HL-60 (cell line): Measurements from ENCODE around the gene PTGDS.

Experiments
- DNase-seq, 2 experiments: peaks; one replicate each; pipeline ENCODE4 v3.0.0-alpha.2; 2010 to 2020; ENCODE audit warnings: low read depth in 1 of 2, low spot score in 1 of 2
- H3K27ac ChIP-seq: fragments of 250-450 bp; sonication (Bioruptor Pico); replicated peaks from 2 replicates; pipeline ENCODE4 v1.5.1; 2020; ENCODE audit warnings: mild to moderate bottlenecking, moderate library complexity
- H3K27me3 ChIP-seq: fragments of 250-450 bp; sonication (Bioruptor Pico); 2 replicates; pipeline ENCODE4 v1.5.1; 2021; ENCODE audit warnings: mild to moderate bottlenecking, moderate library complexity; ENCODE audit not compliant: insufficient read depth, poor library complexity, severe bottlenecking
- H3K4me3 ChIP-seq: replicated peaks from 2 replicates; pipeline ENCODE4 v1.5.1; 2011; ENCODE audit warnings: mild to moderate bottlenecking, control low read depth, low read length; ENCODE audit not compliant: insufficient read depth
- GABPA ChIP-seq: IDR thresholded peaks from 2 replicates; pipeline ENCODE4 v1.6.1; 2012; ENCODE audit warnings: low read depth
- POLR2AphosphoS5 ChIP-seq: IDR thresholded peaks from 2 replicates; pipeline ENCODE4 v1.6.1; 2012; ENCODE audit warnings: low read depth
- SPI1 ChIP-seq: IDR thresholded peaks from 2 replicates; pipeline ENCODE4 v1.6.1; 2012; ENCODE audit warnings: low read depth, mild to moderate bottlenecking, borderline replicate concordance
- TF ChIP-seq, protein P1 (sequence below): IDR thresholded peaks from 2 replicates; pipeline ENCODE4 v1.6.1; 2012; ENCODE audit warnings: low read depth; ENCODE audit not compliant: insufficient replicate concordance
- TF ChIP-seq, protein P2 (sequence below): IDR thresholded peaks from one replicate; pipeline ENCODE4 v1.5.1; 2011; ENCODE audit warnings: low read length, control low read depth, inconsistent platforms; ENCODE audit not compliant: insufficient read depth

The PTGDS gene

DNA sequence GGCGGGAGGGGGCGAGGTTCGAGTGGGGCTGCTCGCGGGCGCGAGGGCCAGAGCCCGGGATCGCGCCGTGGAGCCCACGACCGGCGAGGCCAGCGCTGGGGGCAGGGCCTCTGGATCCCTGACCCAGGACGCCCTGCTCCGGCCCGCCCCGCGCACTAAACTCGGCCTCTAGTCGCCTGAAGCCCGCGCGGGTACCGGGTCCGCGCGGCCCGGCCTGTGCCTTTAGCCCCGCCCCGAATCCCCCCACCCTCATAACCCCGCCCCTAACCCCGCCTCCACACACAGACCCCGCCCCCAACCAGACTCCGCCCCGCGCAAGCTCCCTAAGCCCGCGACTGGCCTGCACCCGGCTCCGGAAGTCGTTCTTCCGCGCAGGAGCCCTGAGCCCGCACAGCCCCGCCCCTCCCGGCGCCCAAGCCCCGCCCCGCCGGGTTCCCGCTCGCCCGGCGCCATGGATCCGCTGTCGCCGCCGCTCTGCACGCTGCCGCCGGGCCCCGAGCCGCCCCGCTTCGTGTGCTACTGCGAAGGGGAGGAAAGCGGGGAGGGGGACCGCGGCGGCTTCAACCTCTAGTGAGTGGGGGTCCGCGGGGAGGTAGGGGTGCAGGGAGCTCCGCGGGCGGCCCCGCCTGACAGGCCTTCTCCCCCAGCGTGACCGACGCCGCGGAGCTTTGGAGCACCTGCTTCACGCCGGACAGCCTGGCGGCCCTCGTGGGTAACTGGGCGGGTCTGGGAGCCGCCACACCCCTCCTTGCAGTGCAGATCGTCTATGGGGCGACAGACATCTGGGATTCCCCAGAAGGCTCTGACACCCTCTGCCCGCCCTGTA lies 14.9 kb downstream of the PTGDS start, which contains the start of gene PAXX:
PAXX (plus strand) TSS at position 430 of the 826 bp plus-strand sequence; CDS start at position 452, 22 bp downstream.
- Histone ChIP-seq H3K27me3 (no peaks in the 10 kb centered on the region), H3K27ac (peak within 1 kb of the TSS; percentile 96), H3K4me3 (peak within 1 kb of the TSS; percentile 57)
- TF ChIP-seq, protein P1, sequence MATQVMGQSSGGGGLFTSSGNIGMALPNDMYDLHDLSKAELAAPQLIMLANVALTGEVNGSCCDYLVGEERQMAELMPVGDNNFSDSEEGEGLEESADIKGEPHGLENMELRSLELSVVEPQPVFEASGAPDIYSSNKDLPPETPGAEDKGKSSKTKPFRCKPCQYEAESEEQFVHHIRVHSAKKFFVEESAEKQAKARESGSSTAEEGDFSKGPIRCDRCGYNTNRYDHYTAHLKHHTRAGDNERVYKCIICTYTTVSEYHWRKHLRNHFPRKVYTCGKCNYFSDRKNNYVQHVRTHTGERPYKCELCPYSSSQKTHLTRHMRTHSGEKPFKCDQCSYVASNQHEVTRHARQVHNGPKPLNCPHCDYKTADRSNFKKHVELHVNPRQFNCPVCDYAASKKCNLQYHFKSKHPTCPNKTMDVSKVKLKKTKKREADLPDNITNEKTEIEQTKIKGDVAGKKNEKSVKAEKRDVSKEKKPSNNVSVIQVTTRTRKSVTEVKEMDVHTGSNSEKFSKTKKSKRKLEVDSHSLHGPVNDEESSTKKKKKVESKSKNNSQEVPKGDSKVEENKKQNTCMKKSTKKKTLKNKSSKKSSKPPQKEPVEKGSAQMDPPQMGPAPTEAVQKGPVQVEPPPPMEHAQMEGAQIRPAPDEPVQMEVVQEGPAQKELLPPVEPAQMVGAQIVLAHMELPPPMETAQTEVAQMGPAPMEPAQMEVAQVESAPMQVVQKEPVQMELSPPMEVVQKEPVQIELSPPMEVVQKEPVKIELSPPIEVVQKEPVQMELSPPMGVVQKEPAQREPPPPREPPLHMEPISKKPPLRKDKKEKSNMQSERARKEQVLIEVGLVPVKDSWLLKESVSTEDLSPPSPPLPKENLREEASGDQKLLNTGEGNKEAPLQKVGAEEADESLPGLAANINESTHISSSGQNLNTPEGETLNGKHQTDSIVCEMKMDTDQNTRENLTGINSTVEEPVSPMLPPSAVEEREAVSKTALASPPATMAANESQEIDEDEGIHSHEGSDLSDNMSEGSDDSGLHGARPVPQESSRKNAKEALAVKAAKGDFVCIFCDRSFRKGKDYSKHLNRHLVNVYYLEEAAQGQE: peak; percentile 29
- TF ChIP-seq, protein P2, sequence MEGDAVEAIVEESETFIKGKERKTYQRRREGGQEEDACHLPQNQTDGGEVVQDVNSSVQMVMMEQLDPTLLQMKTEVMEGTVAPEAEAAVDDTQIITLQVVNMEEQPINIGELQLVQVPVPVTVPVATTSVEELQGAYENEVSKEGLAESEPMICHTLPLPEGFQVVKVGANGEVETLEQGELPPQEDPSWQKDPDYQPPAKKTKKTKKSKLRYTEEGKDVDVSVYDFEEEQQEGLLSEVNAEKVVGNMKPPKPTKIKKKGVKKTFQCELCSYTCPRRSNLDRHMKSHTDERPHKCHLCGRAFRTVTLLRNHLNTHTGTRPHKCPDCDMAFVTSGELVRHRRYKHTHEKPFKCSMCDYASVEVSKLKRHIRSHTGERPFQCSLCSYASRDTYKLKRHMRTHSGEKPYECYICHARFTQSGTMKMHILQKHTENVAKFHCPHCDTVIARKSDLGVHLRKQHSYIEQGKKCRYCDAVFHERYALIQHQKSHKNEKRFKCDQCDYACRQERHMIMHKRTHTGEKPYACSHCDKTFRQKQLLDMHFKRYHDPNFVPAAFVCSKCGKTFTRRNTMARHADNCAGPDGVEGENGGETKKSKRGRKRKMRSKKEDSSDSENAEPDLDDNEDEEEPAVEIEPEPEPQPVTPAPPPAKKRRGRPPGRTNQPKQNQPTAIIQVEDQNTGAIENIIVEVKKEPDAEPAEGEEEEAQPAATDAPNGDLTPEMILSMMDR: no peak
- TF ChIP-seq GABPA: no peak
- peak; percentile 58; the same call in 1 of the 2 replicates for TF ChIP-seq POLR2AphosphoS5
- no peak for TF ChIP-seq SPI1
- DNase-seq: peak; percentile 81 to 92

DNA sequence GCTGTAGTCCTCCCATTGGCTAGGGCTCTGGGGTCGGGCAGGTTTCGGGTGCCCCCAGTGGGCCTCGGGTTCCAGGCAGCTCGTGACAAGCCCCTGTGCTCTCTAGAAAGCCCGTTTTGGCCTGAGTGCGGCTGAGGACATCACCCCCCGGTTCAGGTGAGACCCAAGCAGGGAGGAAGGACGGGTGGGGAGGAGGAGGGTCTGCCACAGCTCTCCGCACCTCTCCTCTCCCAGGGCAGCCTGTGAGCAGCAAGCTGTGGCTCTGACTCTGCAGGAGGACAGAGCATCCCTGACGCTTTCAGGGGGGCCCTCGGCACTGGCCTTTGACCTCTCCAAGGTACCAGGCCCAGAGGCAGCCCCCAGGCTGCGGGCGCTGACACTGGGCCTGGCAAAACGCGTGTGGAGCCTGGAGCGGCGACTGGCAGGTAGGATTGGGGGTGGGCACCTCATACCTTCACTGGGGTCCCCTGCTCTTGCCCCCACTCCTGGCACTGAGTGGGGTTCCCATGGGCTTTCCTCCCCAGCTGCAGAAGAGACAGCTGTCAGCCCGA lies 15.6 kb downstream of the PTGDS start:
- H3K27me3 ChIP-seq: no peaks in the 10 kb centered on the region
- peak overlapping the region; percentile 57 for H3K4me3 ChIP-seq
- no peak for DNase-seq
- TF ChIP-seq, protein P1: peak; percentile 62
- no peak for TF ChIP-seq SPI1
- TF ChIP-seq, protein P2: no peak
- H3K27ac ChIP-seq: peak overlapping the region; percentile 96

DNA sequence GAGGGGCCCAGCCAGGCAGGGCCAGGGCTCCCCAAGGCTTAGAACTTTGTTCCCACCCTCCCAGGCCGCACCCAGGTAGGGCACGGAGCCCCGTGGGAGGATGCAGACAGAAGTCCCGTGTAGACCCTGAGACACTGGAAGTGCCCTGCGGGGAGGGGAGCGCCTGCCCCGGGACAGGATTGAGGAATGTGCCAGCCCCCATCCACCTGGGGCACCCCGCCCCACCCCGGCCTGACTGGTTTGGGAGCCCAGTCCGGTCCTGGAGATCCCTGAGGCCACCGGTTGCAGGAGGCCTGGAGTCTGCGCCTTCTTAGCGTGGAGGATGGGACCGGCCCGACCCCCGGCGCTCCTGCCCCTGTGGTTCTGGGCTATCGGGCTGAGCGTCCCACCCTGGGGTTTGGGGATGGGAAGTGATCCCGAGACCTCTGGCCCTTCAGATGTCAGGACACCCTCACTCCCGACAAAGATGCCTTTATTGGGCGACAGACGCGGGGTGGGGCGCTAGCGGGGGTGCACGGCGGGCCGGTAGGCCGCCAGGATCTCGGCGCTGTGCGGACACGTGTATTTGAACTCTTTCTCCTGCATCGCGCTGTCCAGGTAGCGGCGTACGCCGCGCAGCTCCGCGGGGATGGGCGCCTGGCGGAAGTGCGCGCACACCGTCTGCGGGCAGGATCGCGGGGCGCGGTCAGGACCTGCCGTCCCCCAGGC lies 17.0 kb downstream of the PTGDS start:
- Histone ChIP-seq H3K4me3 (no peak overlapping the region), H3K27me3 (no peaks in the 10 kb centered on the region), H3K27ac (no peak overlapping the region)
- no peak for DNase-seq
- no peak for TF ChIP-seq SPI1
- TF ChIP-seq POLR2AphosphoS5: no peak
- TF ChIP-seq, protein P2: no peak
- no peak for TF ChIP-seq GABPA
- TF ChIP-seq, protein P1: no peak
